Mammary epithelial cell (primary cell): ENCODE measurements around the gene NBPF6.
"Not testable (repeated sequence)": the region's sequence is repeated elsewhere in the genome, so short reads cannot be mapped to it uniquely, and the experiment has no call there.

Experiments used
- CTCF ChIP-seq, 2 donors: IDR thresholded peaks in 1 of 2; conservative IDR thresholded peaks in 1 of 2; 2 replicates each; pipeline ENCODE4 v1.5.1; 2011 to 2012; ENCODE audit warnings: inconsistent platforms in 2 of 2, low read length in 2 of 2, mild to moderate bottlenecking in 2 of 2, control low read depth in 1 of 2, low read depth in 1 of 2; ENCODE audit not compliant: insufficient read depth in 1 of 2; ENCODE audit errors: extremely low read depth in 1 of 2
- EZH2 ChIP-seq: IDR thresholded peaks from 2 replicates; pipeline ENCODE4 v1.6.1; 2012; ENCODE audit warnings: low read length, inconsistent platforms, borderline replicate concordance

- not testable (repeated sequence) for TF ChIP-seq CTCF (conservative IDR thresholded peaks at IDR 0.05 in 1 of 2, IDR thresholded peaks at IDR 0.05 in 1 of 2; ENCODE audit: extremely low read depth in 1 of 2, insufficient read depth in 1 of 2, low read depth in 1 of 2, low read length in 2 of 2); EZH2
Measured at GRCh38 chr1:108513914-108514313, 63.8 kb downstream of the NBPF6 start.
